Peyer's patch (tissue), 4 donors: ENCODE results near the gene CNTN4.

Experiments
- CTCF ChIP-seq, 6 experiments: fragments of 450-650 bp in 4 of 6; fragments of 200-600 bp in 2 of 6; sonication (generic) in 1 of 6; IDR thresholded peaks; one replicate each; pipeline ENCODE4 v1.5.1; 2017 to 2019; ENCODE audit warnings: antibody characterized with exemption in 6 of 6, mild to moderate bottlenecking in 3 of 6, moderate library complexity in 1 of 6
- POLR2A ChIP-seq, 2 donors: fragments of 450-650 bp; IDR thresholded peaks; one replicate each; pipeline ENCODE4 v1.5.1; 2017; ENCODE audit warnings: antibody characterized with exemption in 2 of 2, mild to moderate bottlenecking in 2 of 2, moderate library complexity in 2 of 2

DNA sequence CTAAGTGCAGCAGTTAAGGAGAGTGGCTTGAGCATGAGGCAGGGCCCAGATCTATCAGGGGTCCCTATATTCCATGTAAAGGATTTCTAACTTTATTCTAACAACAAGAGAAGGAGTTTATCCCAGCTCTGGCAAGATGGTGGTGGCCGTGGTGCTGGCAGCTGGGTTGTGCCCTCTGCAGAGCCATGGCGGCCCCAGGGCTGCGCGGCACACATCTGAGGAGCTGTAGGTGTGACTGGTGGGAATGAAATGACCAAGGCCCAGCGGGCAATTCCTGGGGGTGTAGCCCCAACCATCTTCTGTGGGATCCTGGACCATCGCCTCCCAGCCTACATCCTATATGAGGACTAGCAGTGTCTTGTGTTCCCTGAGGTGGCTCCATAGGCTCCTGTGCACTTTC, 263.5 kb downstream of the CNTN4 start:
- TF ChIP-seq POLR2A (IDR thresholded peaks at IDR 0.05) = no peak
- TF ChIP-seq CTCF (IDR thresholded peaks at IDR 0.05) = no peak
